Measurements from ENCODE around the gene GPC2.
"Not testable (repeated sequence)": the region's sequence is repeated elsewhere in the genome, so short reads cannot be mapped to it uniquely, and the experiment has no call there.

Gene GPC2

GRCh38 chr7:100214356-100214755, 37.2 kb upstream of the GPC2 start:
- H3K9me3 ChIP-seq (ENCODE audit: low read length); H3K36me3 ChIP-seq (ENCODE audit: insufficient read depth, low read length); H3K4me3 ChIP-seq (ENCODE audit: low read length): not testable (repeated sequence)

GRCh38 chr7:100213672-100214071, 36.5 kb upstream of the GPC2 start:
- Histone ChIP-seq H3K4me3 (ENCODE audit: low read length) (no peak overlapping the region), H3K36me3 (ENCODE audit: insufficient read depth, low read length) (no peaks in the 10 kb centered on the region), H3K4me1 (ENCODE audit: insufficient read depth, low read length) (peaks cover 5% of the 10 kb centered on the region), H3K9me3 (ENCODE audit: low read length) (no peaks in the 10 kb centered on the region), H2AFZ (ENCODE audit: low read depth, low read length) (no peak overlapping the region), H3K27me3 (ENCODE audit: insufficient read depth, low read length) (no peaks in the 10 kb centered on the region)

More at GRCh38 chr7:100214356-100214755, 37.2 kb upstream of the GPC2 start:
- not testable (repeated sequence) for H2AFZ ChIP-seq (ENCODE audit: low read depth, low read length); H3K4me1 ChIP-seq (ENCODE audit: insufficient read depth, low read length); H3K27me3 ChIP-seq (ENCODE audit: insufficient read depth, low read length)

GRCh38 chr7:100212631-100213286, 35.6 kb upstream of the GPC2 start:
- no peaks in the 10 kb centered on the region for H3K27me3 ChIP-seq (ENCODE audit: insufficient read depth, low read length)
- H3K4me3 ChIP-seq (ENCODE audit: low read length), result no peak overlapping the region
- H3K4me1 ChIP-seq (ENCODE audit: insufficient read depth, low read length), result peaks cover 5% of the 10 kb centered on the region
- H3K36me3 ChIP-seq (ENCODE audit: insufficient read depth, low read length), result no peaks in the 10 kb centered on the region
- no peaks in the 10 kb centered on the region for H3K9me3 ChIP-seq (ENCODE audit: low read length)
- no peak overlapping the region for H2AFZ ChIP-seq (ENCODE audit: low read depth, low read length)

GRCh38 chr7:100211342-100211780, 34.2 kb upstream of the GPC2 start:
- peaks cover 5% of the 10 kb centered on the region for H3K4me1 ChIP-seq (ENCODE audit: insufficient read depth, low read length)
- no peaks in the 10 kb centered on the region for H3K9me3 ChIP-seq (ENCODE audit: low read length)
- H2AFZ ChIP-seq (ENCODE audit: low read depth, low read length), result no peak overlapping the region
- H3K4me3 ChIP-seq (ENCODE audit: low read length), result no peak overlapping the region
- H3K36me3 ChIP-seq (ENCODE audit: insufficient read depth, low read length), result no peaks in the 10 kb centered on the region
- no peaks in the 10 kb centered on the region for H3K27me3 ChIP-seq (ENCODE audit: insufficient read depth, low read length)

- Histone ChIP-seq H3K4me3 (ENCODE audit: low read length) (no peak overlapping the region), H3K36me3 (ENCODE audit: insufficient read depth, low read length) (no peaks in the 10 kb centered on the region), H3K9me3 (ENCODE audit: low read length) (no peaks in the 10 kb centered on the region), H3K27me3 (ENCODE audit: insufficient read depth, low read length) (no peaks in the 10 kb centered on the region), H2AFZ (ENCODE audit: low read depth, low read length) (no peak overlapping the region), H3K4me1 (ENCODE audit: insufficient read depth, low read length) (peaks cover 5% of the 10 kb centered on the region)
These were observed 33.6 kb upstream of the GPC2 start for GRCh38 chr7:100210805-100211204.

GRCh38 chr7:100209493-100209892, 32.3 kb upstream of the GPC2 start:
- no peak overlapping the region for H3K4me3 ChIP-seq (ENCODE audit: low read length)
- no peak overlapping the region for H2AFZ ChIP-seq (ENCODE audit: low read depth, low read length)
- H3K36me3 ChIP-seq (ENCODE audit: insufficient read depth, low read length), result no peaks in the 10 kb centered on the region
- no peaks in the 10 kb centered on the region for H3K9me3 ChIP-seq (ENCODE audit: low read length)
- peaks cover 5% of the 10 kb centered on the region for H3K4me1 ChIP-seq (ENCODE audit: insufficient read depth, low read length)
- H3K27me3 ChIP-seq (ENCODE audit: insufficient read depth, low read length), result no peaks in the 10 kb centered on the region

GRCh38 chr7:100208911-100209408, 31.8 kb upstream of the GPC2 start:
- Histone ChIP-seq H3K4me3 (ENCODE audit: low read length) (no peak overlapping the region), H2AFZ (ENCODE audit: low read depth, low read length) (no peak overlapping the region), H3K36me3 (ENCODE audit: insufficient read depth, low read length) (no peaks in the 10 kb centered on the region), H3K9me3 (ENCODE audit: low read length) (no peaks in the 10 kb centered on the region), H3K27me3 (ENCODE audit: insufficient read depth, low read length) (no peaks in the 10 kb centered on the region), H3K4me1 (ENCODE audit: insufficient read depth, low read length) (peaks cover under 1% of the 10 kb centered on the region)

- no peaks in the 10 kb centered on the region for H3K9me3 ChIP-seq (ENCODE audit: low read length)
- H2AFZ ChIP-seq (ENCODE audit: low read depth, low read length), result no peak overlapping the region
- H3K27me3 ChIP-seq (ENCODE audit: insufficient read depth, low read length), result no peaks in the 10 kb centered on the region
- no peak overlapping the region for H3K4me3 ChIP-seq (ENCODE audit: low read length)
- no peaks in the 10 kb centered on the region for H3K36me3 ChIP-seq (ENCODE audit: insufficient read depth, low read length)
- H3K4me1 ChIP-seq (ENCODE audit: insufficient read depth, low read length), result no peaks in the 10 kb centered on the region
These were observed 27.3 kb upstream of the GPC2 start for GRCh38 chr7:100204454-100204853.

GRCh38 chr7:100200693-100201092, 23.5 kb upstream of the GPC2 start:
- Histone ChIP-seq H2AFZ (ENCODE audit: low read depth, low read length) (no peak overlapping the region), H3K4me3 (ENCODE audit: low read length) (no peak overlapping the region), H3K9me3 (ENCODE audit: low read length) (no peaks in the 10 kb centered on the region), H3K4me1 (ENCODE audit: insufficient read depth, low read length) (no peaks in the 10 kb centered on the region), H3K36me3 (ENCODE audit: insufficient read depth, low read length) (no peaks in the 10 kb centered on the region), H3K27me3 (ENCODE audit: insufficient read depth, low read length) (no peaks in the 10 kb centered on the region)

GRCh38 chr7:100198266-100198665, 21.1 kb upstream of the GPC2 start:
- Histone ChIP-seq H3K27me3 (ENCODE audit: insufficient read depth, low read length) (no peaks in the 10 kb centered on the region), H3K36me3 (ENCODE audit: insufficient read depth, low read length) (no peaks in the 10 kb centered on the region), H3K9me3 (ENCODE audit: low read length) (no peaks in the 10 kb centered on the region), H3K4me3 (ENCODE audit: low read length) (no peak overlapping the region), H3K4me1 (ENCODE audit: insufficient read depth, low read length) (no peaks in the 10 kb centered on the region), H2AFZ (ENCODE audit: low read depth, low read length) (no peak overlapping the region)

- H3K36me3 ChIP-seq (ENCODE audit: insufficient read depth, low read length); H3K9me3 ChIP-seq (ENCODE audit: low read length); H2AFZ ChIP-seq (ENCODE audit: low read depth, low read length); H3K4me3 ChIP-seq (ENCODE audit: low read length); H3K27me3 ChIP-seq (ENCODE audit: insufficient read depth, low read length); H3K4me1 ChIP-seq (ENCODE audit: insufficient read depth, low read length): not testable (repeated sequence)
These were observed 18.7 kb upstream of the GPC2 start for GRCh38 chr7:100195901-100196322.

GRCh38 chr7:100195222-100195621, 18.0 kb upstream of the GPC2 start:
- no peak overlapping the region for H2AFZ ChIP-seq (ENCODE audit: low read depth, low read length)
- H3K4me3 ChIP-seq (ENCODE audit: low read length), result no peak overlapping the region

GRCh38 chr7:100192969-100193368, 15.8 kb upstream of the GPC2 start:
- H3K36me3 ChIP-seq (ENCODE audit: insufficient read depth, low read length), result no peaks in the 10 kb centered on the region
- no peaks in the 10 kb centered on the region for H3K9me3 ChIP-seq (ENCODE audit: low read length)
- H3K4me3 ChIP-seq (ENCODE audit: low read length), result no peak overlapping the region
- no peak overlapping the region for H2AFZ ChIP-seq (ENCODE audit: low read depth, low read length)
- peaks cover 6% of the 10 kb centered on the region for H3K4me1 ChIP-seq (ENCODE audit: insufficient read depth, low read length)
- no peaks in the 10 kb centered on the region for H3K27me3 ChIP-seq (ENCODE audit: insufficient read depth, low read length)

More at GRCh38 chr7:100195222-100195621, 18.0 kb upstream of the GPC2 start:
- Histone ChIP-seq H3K27me3 (ENCODE audit: insufficient read depth, low read length) (no peaks in the 10 kb centered on the region), H3K9me3 (ENCODE audit: low read length) (no peaks in the 10 kb centered on the region), H3K36me3 (ENCODE audit: insufficient read depth, low read length) (no peaks in the 10 kb centered on the region), H3K4me1 (ENCODE audit: insufficient read depth, low read length) (no peaks in the 10 kb centered on the region)
